Globus pallidus (tissue), 1 donor: Measurements from ENCODE around the gene CDH1.
"Not testable (repeated sequence)": the region's sequence is repeated elsewhere in the genome, so short reads cannot be mapped to it uniquely, and the experiment has no call there.

Source experiments
- DNase-seq: peaks from one replicate; pipeline ENCODE4 v3.0.0-alpha.2; 2015; ENCODE audit warnings: low spot score

Gene CDH1

GRCh38 chr16:68737046-68737729 lies at the start of gene CDH1:
CDH1 (plus strand) TSS chr16:68737292; CDS start chr16:68737416, 124 bp downstream.
- DNase-seq = no peak

- no peak for DNase-seq
Observed at GRCh38 chr16:68689921-68690320, 47.2 kb upstream of the CDH1 start.

GRCh38 chr16:68695575-68695974 lies 41.5 kb upstream of the CDH1 start:
- DNase-seq = no peak

DNA sequence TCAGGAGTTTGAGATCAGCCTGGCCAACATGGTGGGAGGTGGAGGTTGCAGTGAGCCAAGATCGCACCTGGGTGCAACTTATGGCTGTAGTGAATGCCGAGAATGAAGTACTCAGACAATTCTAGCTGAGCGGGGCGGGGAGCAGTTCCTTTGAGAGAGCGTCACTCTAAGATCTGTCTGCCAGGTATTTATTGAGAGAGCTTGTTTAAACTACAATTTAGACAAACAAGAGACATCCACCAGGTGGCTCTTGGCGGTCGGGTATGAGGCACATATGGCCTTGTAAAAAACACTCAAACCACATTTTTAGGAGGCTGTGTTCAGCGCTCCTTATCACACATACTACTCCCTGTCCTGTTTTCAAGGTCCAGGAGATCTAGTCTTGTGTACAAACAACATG lies 40.6 kb upstream of the CDH1 start:
- DNase-seq = no peak

DNA sequence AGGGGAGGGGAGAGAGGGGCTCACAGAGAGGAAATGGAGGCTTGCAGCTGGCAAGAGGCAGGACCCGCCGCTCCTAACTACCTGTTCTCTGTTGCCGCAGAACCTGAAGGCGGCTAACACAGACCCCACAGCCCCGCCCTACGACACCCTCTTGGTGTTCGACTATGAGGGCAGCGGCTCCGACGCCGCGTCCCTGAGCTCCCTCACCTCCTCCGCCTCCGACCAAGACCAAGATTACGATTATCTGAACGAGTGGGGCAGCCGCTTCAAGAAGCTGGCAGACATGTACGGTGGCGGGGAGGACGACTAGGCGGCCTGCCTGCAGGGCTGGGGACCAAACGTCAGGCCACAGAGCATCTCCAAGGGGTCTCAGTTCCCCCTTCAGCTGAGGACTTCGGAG lies 39.0 kb upstream of the CDH1 start:
- no peak for DNase-seq

DNA sequence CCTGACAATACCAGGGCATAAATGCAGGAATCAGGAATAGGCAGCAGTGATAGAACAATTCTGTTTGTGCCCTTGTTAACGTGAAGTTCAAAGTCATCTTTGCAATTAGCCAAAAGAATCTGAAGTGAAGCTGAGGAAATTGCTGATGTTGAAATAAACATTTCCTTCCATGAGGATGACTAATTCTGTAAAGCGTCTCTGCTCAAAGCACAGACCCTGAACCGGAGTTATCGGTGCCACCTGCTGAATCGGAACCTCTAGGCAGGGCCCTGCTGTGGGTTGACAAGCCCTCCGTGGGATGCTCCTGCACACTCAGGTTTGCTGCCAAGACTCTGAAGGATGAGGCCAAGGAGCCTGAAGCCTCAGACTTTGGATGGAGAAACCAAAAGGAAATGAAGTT lies 37.0 kb upstream of the CDH1 start:
- no peak for DNase-seq

- no peak for DNase-seq
Observed at GRCh38 chr16:68700831-68701230, 36.3 kb upstream of the CDH1 start.

GRCh38 chr16:68704232-68704867 lies 32.7 kb upstream of the CDH1 start:
- peak; percentile 87 for DNase-seq

DNA sequence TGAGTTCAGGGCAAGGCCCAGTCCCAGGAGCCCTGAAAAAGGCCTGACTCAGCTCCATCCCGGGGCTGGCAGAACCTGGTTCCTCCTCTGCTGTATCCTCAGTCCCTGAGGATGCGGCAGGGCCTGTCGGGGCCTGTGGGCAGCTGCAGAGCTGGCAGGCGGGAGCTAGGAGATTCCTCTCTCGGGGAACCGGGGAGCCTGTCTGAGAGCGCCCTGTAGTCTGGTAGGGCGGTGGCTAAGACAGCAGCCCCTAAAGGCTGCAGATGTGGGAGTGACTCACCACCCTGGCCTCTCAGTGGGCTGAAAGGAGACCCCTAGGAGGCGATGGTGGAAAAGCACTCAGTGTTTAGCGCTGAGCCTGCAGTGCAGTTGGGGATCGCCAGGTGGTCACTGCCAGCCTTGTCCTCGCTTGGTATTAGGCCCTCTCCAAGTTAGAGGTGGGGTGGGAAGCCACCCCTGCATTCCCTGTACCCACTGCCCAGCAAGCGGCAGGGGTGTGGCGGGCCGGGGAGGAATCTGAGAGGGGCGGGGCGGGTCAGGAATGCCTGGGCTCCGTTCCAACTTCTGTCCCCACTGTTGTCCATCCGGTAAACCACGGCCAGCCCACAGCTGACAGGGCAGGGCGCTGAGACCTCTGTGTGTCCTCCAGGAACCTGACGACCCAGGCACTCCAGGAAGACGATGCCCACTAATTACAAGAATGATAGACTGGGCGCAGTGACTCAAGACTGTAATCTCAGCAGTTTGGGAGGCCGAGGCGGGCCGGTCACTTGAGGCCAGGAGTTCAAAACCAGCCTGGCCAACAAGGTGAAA lies 29.5 kb upstream of the CDH1 start:
- no peak for DNase-seq

DNA sequence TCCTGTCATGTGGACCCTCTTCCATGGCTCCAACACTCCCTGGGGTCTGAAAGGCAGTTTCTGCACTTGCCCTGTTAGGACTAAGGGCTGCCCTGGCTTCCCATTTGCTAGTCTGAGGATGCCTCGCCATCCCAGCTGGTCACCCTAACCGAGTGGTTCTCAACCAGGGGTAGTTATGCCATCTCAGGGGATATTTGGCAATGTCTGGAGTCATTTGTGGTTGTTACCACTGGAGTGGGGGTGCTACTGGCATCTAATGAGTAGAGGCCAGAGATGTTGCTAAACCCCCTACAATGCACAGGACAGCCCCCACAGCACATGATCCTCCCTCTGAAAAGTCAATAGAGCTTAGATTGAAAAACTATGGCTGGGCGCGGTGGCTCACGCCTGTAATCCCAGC lies 26.9 kb upstream of the CDH1 start:
- DNase-seq = no peak

DNA sequence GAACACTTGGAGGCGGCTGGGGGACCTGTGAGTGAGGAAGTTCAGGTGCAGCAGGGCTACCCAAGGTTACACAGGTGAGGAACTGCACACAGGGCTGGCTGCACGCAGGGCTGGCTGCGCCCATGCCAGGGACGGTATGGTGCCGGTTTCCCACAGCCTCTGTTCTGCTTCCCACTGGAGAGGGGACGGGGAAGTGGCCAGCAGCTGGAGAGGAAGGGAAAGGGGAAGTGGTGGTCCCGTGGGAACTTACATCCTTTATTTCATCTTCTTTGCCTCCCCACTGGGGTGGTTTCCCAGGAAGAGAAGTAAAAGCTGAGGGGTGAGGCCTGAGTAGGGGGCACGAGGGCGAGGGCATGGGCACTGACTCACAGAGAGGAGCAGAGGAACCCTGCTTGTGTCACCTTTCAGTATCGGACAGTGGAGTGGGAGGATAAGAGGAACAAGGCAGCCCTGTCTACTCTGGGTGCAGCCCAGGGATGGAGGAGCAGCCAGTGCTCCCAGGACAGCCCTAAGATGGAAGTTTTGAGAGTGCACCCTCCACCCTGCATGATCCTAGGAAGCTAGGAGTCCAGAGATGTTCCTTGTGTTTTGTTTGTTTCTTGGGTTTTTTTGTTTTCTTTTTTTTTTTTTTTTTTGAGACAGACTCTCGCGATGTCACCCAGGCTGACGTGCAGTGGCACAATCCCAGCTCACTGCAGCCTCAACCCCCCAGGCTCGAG lies 25.5 kb upstream of the CDH1 start:
- DNase-seq = no peak

DNA sequence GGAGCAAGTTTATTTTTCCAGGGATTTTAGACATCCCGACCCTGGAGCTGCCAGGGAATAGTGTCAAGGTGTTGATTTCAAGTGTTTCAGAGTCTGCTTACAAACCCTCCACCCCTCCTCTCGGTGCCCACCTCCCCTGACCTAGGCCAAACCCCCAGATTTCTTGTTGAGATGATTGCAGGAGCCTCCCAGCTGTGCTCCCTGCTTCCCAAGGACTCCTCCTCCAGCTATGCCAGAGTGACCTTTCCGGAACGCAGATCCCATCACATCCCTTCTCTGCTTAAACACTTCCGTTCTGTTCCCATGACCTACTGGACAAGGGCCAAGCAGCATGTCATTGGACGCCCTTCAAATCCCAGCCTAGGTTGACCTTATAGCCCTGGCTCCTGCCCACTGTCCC lies 23.7 kb upstream of the CDH1 start:
- DNase-seq = no peak

GRCh38 chr16:68715471-68715870 lies 21.6 kb upstream of the CDH1 start:
- DNase-seq = no peak

- DNase-seq = not testable (repeated sequence)
Observed at GRCh38 chr16:68716516-68716915, 20.6 kb upstream of the CDH1 start.

- no peak for DNase-seq
Observed at GRCh38 chr16:68717684-68718083, 19.4 kb upstream of the CDH1 start.

DNA sequence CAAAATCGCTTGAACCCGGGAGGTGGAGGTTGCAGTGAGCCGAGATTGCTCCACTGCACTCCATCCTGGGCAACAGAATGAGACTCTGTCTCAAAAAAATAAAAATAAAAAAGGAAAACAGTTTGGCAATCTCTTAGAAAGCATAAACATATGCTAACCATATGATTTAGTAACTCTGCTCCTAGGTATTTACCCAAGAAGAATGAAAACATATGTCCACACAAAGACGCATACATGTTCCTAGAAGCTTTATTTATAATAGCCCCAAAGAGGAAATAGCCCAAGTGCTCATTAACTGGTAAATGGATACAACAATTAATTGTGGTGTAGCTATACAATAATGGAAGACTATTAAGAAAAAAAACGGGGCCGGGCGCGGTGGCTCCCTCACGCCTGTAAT lies 18.5 kb upstream of the CDH1 start:
- DNase-seq = no peak

GRCh38 chr16:68719993-68720489 lies 17.1 kb upstream of the CDH1 start:
- no peak for DNase-seq

DNA sequence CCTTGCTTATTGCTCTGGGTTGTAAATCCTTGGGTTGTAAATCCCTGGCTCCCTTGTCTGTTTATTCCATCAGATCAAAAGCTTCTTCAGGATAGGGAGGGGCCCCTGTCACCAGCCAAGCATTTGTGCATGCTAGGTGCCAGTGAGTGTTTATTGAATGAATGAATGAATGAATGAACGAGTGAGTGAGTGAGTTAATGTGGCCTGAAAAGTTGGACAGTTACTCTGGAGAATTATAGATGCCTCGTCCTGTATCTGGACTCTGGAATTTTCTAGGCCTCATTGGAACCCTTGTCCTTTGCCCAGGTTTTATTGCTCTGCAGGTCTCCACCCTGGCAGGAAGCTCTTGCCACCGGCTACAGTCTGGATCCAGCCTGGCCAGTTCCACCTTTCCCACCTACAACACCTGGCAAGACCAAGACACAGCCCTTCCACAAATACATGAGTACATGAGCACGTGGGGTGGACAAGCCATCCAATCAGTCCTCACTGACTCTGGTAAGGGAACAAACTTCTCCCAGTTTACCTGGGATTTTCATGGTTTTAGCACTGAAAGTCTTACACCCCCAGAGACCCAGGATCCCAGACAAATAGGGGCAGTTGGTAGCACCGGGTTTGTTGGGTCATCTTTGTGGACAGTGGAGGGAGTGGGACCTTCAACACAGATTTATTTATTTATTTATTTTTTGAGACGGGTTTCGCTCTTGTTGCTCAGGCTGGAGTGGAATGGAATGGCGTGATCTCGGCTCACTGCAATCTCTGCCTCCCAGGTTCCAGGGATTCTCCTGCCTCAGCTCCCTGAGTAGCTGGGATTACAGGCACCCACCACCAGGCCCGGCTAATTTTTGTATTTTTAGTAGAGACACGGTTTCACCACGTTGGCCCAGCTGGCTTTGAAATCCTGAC lies 14.7 kb upstream of the CDH1 start:
- no peak for DNase-seq

- no peak for DNase-seq
Observed at GRCh38 chr16:68724797-68725196, 12.3 kb upstream of the CDH1 start.

DNA sequence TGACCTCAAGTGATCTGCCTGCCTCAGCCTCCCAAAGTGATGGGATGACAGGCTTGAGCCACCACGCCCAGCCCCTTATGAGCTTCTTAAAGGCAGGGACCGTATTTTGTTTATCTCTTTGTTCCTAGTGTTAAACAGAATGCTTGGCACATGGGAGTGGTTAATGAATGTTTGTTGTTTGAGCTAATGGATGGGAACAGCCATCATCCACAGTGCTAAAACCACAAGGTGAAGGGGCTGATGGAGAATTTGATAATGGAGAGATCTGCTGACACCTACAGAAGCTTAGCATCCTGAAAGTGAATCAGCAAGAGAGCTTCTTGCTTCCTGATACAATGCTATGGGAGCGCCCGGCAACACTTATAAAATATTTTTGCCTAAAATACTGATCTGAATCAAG lies 8.6 kb upstream of the CDH1 start:
- DNase-seq = no peak

DNA sequence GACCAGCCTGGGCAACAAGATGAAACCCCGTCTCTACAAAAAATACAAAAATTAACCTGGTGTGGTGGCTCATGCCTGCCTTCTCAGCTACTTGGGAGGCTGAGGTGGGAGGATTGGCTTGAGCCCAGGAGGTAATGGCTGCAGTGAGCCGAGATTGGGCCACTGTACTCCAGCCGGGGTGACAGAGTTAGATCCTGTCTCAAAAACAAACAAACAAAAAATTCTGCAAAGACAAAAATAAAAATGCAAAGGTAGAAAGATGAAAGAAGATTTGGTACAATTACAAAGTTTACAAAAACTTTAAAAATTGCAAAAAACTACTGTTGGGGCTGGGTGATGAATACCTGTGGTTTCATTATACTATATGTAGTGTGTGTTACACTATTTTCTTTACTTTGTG lies 5.5 kb upstream of the CDH1 start:
- no peak for DNase-seq
